ENCODE results near the gene NHSL1.
A peak's percentile ranks its signal among the peaks of the same experiment; 100 is the strongest.

NHSL1 gene

DNA sequence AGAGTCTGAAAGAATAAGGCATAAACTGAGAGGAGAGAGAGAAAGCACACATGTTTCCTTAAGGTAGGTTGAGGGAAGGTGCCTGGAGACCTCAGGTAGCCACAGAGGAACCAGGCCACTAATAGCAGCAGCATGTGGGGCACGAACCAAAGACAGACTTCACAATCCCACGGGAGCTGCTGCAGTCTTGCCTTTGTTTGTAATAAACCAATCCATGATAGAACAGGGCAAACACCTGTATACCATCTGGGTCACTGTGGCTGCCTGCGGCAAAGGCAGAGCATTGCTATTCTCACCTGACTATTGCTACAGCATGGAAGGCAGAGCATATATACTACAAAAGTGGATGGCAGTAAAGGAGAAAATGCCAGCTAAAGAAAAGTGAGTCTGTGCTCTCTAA, 59.0 kb downstream of the NHSL1 start:
- Histone ChIP-seq H3K36me3 (ENCODE audit: control insufficient read depth in 4 of 4, insufficient read depth in 4 of 4, low read length in 3 of 4) (peaks cover 0 to 3% (median 0%) of the 10 kb centered on the region in 4 experiments), H3K9me3 (ENCODE audit: control extremely low read depth in 1 of 5, control insufficient read depth in 4 of 5, insufficient read depth in 2 of 5, low read depth in 1 of 5, low read length in 4 of 5) (no peaks in the 10 kb centered on the region), H3K27ac (ENCODE audit: insufficient read depth in 1 of 2, low read depth in 1 of 2, low read length in 2 of 2, poor library complexity in 1 of 2, severe bottlenecking in 2 of 2) (no peak overlapping the region), H3K4me3 (ENCODE audit: control insufficient read depth in 1 of 7, extremely low read depth in 1 of 7, insufficient read depth in 4 of 7, low read depth in 2 of 7, low read length in 6 of 7) (no peak overlapping the region), H3K27me3 (replicated peaks in 2 of 5; ENCODE audit: control insufficient read depth in 4 of 5, insufficient read depth in 5 of 5, low read length in 4 of 5) (no peaks in the 10 kb centered on the region), H3K4me1 (ENCODE audit: control extremely low read depth in 1 of 4, control insufficient read depth in 4 of 4, insufficient read depth in 4 of 4, low read length in 3 of 4) (peaks cover 0 to 17% (median 4%) of the 10 kb centered on the region in 4 experiments)
- WGBS (ENCODE audit: insufficient coverage), result 97% methylated on average over 3 of the region's 3 CpGs
- no peak for DNase-seq
- ChIA-PET CTCF (interaction anchor here (0.8 to 3.9 kb wide), 3 partner anchors 11 to 78 kb away, joined by 3 to 27 read pairs (median 3); no protein-coding TSS in a partner anchor), POLR2A (no interaction called here)

DNA sequence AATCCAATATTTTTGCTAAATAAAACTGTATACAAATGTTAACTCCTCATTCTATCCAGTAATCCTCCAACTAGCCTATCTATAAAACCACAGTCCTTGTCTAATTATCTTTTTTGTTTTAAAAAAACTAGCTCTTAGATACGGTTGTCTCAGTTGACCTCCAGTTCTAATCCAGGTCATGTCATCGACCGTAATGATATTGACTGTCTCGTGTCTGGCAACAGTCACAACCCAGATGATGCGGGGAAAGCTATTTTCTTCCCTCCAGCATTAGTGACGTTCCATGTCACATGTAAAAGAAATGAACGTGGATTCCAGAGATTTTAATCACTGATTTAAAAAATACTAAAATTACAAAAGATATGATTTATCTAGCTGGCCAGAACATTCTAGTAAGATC, 59.7 kb downstream of the NHSL1 start:
- Histone ChIP-seq H3K27ac (ENCODE audit: insufficient read depth in 1 of 2, low read depth in 1 of 2, low read length in 2 of 2, poor library complexity in 1 of 2, severe bottlenecking in 2 of 2) (no peak overlapping the region), H3K36me3 (ENCODE audit: control insufficient read depth in 4 of 4, insufficient read depth in 4 of 4, low read length in 3 of 4) (peaks cover 0 to 3% (median 0%) of the 10 kb centered on the region in 4 experiments), H3K27me3 (replicated peaks in 2 of 5; ENCODE audit: control insufficient read depth in 4 of 5, insufficient read depth in 5 of 5, low read length in 4 of 5) (no peaks in the 10 kb centered on the region), H3K9me3 (ENCODE audit: control extremely low read depth in 1 of 5, control insufficient read depth in 4 of 5, insufficient read depth in 2 of 5, low read depth in 1 of 5, low read length in 4 of 5) (no peaks in the 10 kb centered on the region), H3K4me3 (ENCODE audit: control insufficient read depth in 1 of 7, extremely low read depth in 1 of 7, insufficient read depth in 4 of 7, low read depth in 2 of 7, low read length in 6 of 7) (no peak overlapping the region), H3K4me1 (ENCODE audit: control extremely low read depth in 1 of 4, control insufficient read depth in 4 of 4, insufficient read depth in 4 of 4, low read length in 3 of 4) (peaks cover 0 to 17% (median 4%) of the 10 kb centered on the region in 4 experiments)
- POLR2A ChIA-PET, result no interaction called here
- DNase-seq, result no peak
- WGBS (ENCODE audit: insufficient coverage), result 100% methylated on average over 5 of the region's 7 CpGs
- CTCF ChIA-PET, result interaction anchor here (0.8 to 3.9 kb wide), 2 partner anchors 11 to 79 kb away, joined by 3 to 27 read pairs; no protein-coding TSS in a partner anchor

- H3K36me3 ChIP-seq (ENCODE audit: control insufficient read depth in 4 of 4, insufficient read depth in 4 of 4, low read length in 3 of 4), result no peaks in the 10 kb centered on the region
- H3K4me3 ChIP-seq (ENCODE audit: control insufficient read depth in 1 of 7, extremely low read depth in 1 of 7, insufficient read depth in 4 of 7, low read depth in 2 of 7, low read length in 6 of 7), result no peak overlapping the region
- WGBS (ENCODE audit: insufficient coverage), result no CpG with 5 or more reads among the region's 4 CpGs
- no peaks in the 10 kb centered on the region for H3K27me3 ChIP-seq (replicated peaks in 2 of 5; ENCODE audit: control insufficient read depth in 4 of 5, insufficient read depth in 5 of 5, low read length in 4 of 5)
- CTCF ChIA-PET, result interaction anchor here (10.6 kb wide), 1 partner anchor 72 kb away, joined by 133 read pairs; no protein-coding TSS in a partner anchor
- no peaks in the 10 kb centered on the region for H3K9me3 ChIP-seq (ENCODE audit: control extremely low read depth in 1 of 5, control insufficient read depth in 4 of 5, insufficient read depth in 2 of 5, low read depth in 1 of 5, low read length in 4 of 5)
- H3K27ac ChIP-seq (ENCODE audit: insufficient read depth in 1 of 2, low read depth in 1 of 2, low read length in 2 of 2, poor library complexity in 1 of 2, severe bottlenecking in 2 of 2), result no peak overlapping the region
- H3K4me1 ChIP-seq (ENCODE audit: control extremely low read depth in 1 of 4, control insufficient read depth in 4 of 4, insufficient read depth in 4 of 4, low read length in 3 of 4), result peaks cover 0 to 4% (median 2%) of the 10 kb centered on the region in 4 experiments
- POLR2A ChIA-PET, result no interaction called here
- DNase-seq, result no peak
Measured at GRCh38 chr6:138434925-138435324, 64.4 kb downstream of the NHSL1 start.

- ChIA-PET CTCF (interaction anchor here (1.1 to 10.6 kb wide), 2 partner anchors 11 to 72 kb away, joined by 3 to 133 read pairs; no protein-coding TSS in a partner anchor), POLR2A (no interaction called here)
- H3K9me3 ChIP-seq (ENCODE audit: control extremely low read depth in 1 of 5, control insufficient read depth in 4 of 5, insufficient read depth in 2 of 5, low read depth in 1 of 5, low read length in 4 of 5), result no peaks in the 10 kb centered on the region
- no peak overlapping the region for H3K27ac ChIP-seq (ENCODE audit: insufficient read depth in 1 of 2, low read depth in 1 of 2, low read length in 2 of 2, poor library complexity in 1 of 2, severe bottlenecking in 2 of 2)
- no peaks in the 10 kb centered on the region for H3K27me3 ChIP-seq (replicated peaks in 2 of 5; ENCODE audit: control insufficient read depth in 4 of 5, insufficient read depth in 5 of 5, low read length in 4 of 5)
- WGBS (ENCODE audit: insufficient coverage), result 100% methylated on average over 2 of the region's 3 CpGs
- H3K36me3 ChIP-seq (ENCODE audit: control insufficient read depth in 4 of 4, insufficient read depth in 4 of 4, low read length in 3 of 4), result no peaks in the 10 kb centered on the region
- peaks cover 0 to 4% (median 2%) of the 10 kb centered on the region in 4 experiments for H3K4me1 ChIP-seq (ENCODE audit: control extremely low read depth in 1 of 4, control insufficient read depth in 4 of 4, insufficient read depth in 4 of 4, low read length in 3 of 4)
- no peak for DNase-seq
- no peak overlapping the region for H3K4me3 ChIP-seq (ENCODE audit: control insufficient read depth in 1 of 7, extremely low read depth in 1 of 7, insufficient read depth in 4 of 7, low read depth in 2 of 7, low read length in 6 of 7)
Measured at GRCh38 chr6:138434096-138434495, 65.2 kb downstream of the NHSL1 start.

DNA sequence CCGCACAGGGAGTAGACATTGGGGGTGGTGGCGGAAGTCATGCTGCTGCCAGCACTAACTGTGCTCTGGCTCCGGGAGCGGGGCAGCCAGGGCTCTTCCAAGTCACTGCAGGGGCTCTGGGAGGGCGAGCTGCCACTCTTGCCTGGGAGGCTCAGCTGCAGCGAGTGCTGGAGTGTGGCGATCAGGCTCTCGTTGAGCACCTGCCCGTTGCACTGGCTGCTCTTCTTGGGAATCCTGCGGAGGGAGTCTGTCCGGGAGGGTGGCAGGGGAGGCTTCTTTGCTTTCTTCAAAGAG, 67.3 kb downstream of the NHSL1 start:
- no peaks in the 10 kb centered on the region for H3K9me3 ChIP-seq (ENCODE audit: control extremely low read depth in 1 of 5, control insufficient read depth in 4 of 5, insufficient read depth in 2 of 5, low read depth in 1 of 5, low read length in 4 of 5)
- WGBS (ENCODE audit: insufficient coverage), result 99% methylated on average over 9 of the region's 11 CpGs
- CTCF ChIA-PET, result interaction anchor here (10.6 kb wide), 1 partner anchor 75 kb away, joined by 133 read pairs; no protein-coding TSS in a partner anchor
- no peak for DNase-seq
- no peaks in the 10 kb centered on the region for H3K27me3 ChIP-seq (replicated peaks in 2 of 5; ENCODE audit: control insufficient read depth in 4 of 5, insufficient read depth in 5 of 5, low read length in 4 of 5)
- POLR2A ChIA-PET, result no interaction called here
- peaks cover 0 to 4% (median 2%) of the 10 kb centered on the region in 4 experiments for H3K4me1 ChIP-seq (ENCODE audit: control extremely low read depth in 1 of 4, control insufficient read depth in 4 of 4, insufficient read depth in 4 of 4, low read length in 3 of 4)
- H3K36me3 ChIP-seq (ENCODE audit: control insufficient read depth in 4 of 4, insufficient read depth in 4 of 4, low read length in 3 of 4), result no peaks in the 10 kb centered on the region
- H3K4me3 ChIP-seq (ENCODE audit: control insufficient read depth in 1 of 7, extremely low read depth in 1 of 7, insufficient read depth in 4 of 7, low read depth in 2 of 7, low read length in 6 of 7), result no peak overlapping the region
- no peak overlapping the region for H3K27ac ChIP-seq (ENCODE audit: insufficient read depth in 1 of 2, low read depth in 1 of 2, low read length in 2 of 2, poor library complexity in 1 of 2, severe bottlenecking in 2 of 2)

- POLR2A ChIA-PET, result no interaction called here
- WGBS (ENCODE audit: insufficient coverage), result 71% methylated on average over 17 of the region's 19 CpGs
- CTCF ChIA-PET, result interaction anchor here (0.7 to 10.6 kb wide), 8 partner anchors 9 to 336 kb away, joined by 3 to 133 read pairs (median 9); no protein-coding TSS in a partner anchor
- Histone ChIP-seq H3K4me3 (ENCODE audit: control insufficient read depth in 1 of 7, extremely low read depth in 1 of 7, insufficient read depth in 4 of 7, low read depth in 2 of 7, low read length in 6 of 7) (no peak overlapping the region), H3K9me3 (ENCODE audit: control extremely low read depth in 1 of 5, control insufficient read depth in 4 of 5, insufficient read depth in 2 of 5, low read depth in 1 of 5, low read length in 4 of 5) (no peaks in the 10 kb centered on the region), H3K27me3 (replicated peaks in 2 of 5; ENCODE audit: control insufficient read depth in 4 of 5, insufficient read depth in 5 of 5, low read length in 4 of 5) (no peaks in the 10 kb centered on the region), H3K36me3 (ENCODE audit: control insufficient read depth in 4 of 4, insufficient read depth in 4 of 4, low read length in 3 of 4) (no peaks in the 10 kb centered on the region), H3K27ac (ENCODE audit: insufficient read depth in 1 of 2, low read depth in 1 of 2, low read length in 2 of 2, poor library complexity in 1 of 2, severe bottlenecking in 2 of 2) (no peak overlapping the region), H3K4me1 (ENCODE audit: control extremely low read depth in 1 of 4, control insufficient read depth in 4 of 4, insufficient read depth in 4 of 4, low read length in 3 of 4) (peaks cover 0 to 4% (median 2%) of the 10 kb centered on the region in 4 experiments)
- peak in 2 of 3 donors; percentile 38 to 44 for DNase-seq
Measured at GRCh38 chr6:138431256-138432062, 67.8 kb downstream of the NHSL1 start.

All from common myeloid progenitor, CD34-positive (primary cell).